SIG-M5 (cell line): ENCODE results near the gene KRTAP5-4.
"Not testable (repeated sequence)": the region's sequence is repeated elsewhere in the genome, so short reads cannot be mapped to it uniquely, and the experiment has no call there.

ENCODE experiments used
- DNase-seq: peaks from one replicate; lab custom pipeline; 2025; lab: John Stamatoyannopoulos, UW

The KRTAP5-4 gene

DNA sequence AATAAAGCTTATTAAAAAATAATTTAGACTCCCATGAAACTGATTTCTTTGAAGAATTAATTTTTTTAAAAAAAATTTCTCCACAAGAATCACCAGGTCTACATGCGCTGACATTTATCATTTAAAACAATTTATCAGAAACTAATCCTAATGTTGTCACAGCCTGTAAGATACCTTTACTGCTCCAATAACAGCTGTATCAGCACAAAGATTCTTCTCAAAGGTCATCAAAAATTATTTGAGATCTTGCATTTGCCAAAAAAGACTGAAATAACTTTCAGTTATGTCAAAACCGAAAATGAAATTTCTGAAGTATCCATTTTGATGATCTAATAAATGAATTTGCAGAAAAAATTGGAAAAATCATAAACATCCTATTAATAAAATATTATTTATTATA, 15.7 kb upstream of the KRTAP5-4 start:
- no peak for DNase-seq

GRCh38 chr11:1636291-1636950, 14.5 kb upstream of the KRTAP5-4 start:
- no peak for DNase-seq

- DNase-seq: no peak
Measured at GRCh38 chr11:1633864-1634263, 11.9 kb upstream of the KRTAP5-4 start.

DNA sequence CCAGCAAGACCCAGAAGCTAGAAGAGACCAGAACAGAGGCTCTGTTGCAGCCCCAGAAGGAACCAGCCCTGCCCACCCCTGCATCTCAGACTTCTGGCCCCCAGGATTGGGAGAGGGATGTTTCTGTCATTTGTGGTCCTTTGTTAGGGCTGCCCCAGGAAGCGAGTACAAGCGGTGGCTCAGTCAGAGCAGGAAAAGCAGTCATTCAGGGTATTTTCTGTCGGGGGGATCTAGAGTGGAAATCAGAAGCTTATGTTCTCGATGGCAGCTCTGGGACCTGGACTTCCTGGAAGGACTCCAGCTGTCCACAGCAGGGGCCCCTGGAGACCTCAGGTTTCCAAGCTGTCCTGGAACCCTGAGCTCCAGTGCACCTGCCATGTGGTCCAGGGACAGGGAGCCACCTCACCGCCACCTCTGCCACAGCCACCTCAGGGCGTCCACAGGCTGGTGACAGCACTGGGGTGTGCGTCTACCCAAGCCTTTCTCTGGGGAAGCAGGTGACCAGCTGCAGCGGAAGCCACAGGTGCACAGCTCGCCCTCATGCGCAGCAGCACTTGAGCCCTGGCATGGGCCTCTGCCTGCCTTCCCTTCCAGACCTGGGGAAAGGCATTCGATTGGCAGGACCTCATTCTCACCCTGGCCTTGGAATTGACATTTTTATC, 10.2 kb upstream of the KRTAP5-4 start:
- no peak for DNase-seq

GRCh38 chr11:1631066-1631568, 9.2 kb upstream of the KRTAP5-4 start:
- no peak for DNase-seq

DNA sequence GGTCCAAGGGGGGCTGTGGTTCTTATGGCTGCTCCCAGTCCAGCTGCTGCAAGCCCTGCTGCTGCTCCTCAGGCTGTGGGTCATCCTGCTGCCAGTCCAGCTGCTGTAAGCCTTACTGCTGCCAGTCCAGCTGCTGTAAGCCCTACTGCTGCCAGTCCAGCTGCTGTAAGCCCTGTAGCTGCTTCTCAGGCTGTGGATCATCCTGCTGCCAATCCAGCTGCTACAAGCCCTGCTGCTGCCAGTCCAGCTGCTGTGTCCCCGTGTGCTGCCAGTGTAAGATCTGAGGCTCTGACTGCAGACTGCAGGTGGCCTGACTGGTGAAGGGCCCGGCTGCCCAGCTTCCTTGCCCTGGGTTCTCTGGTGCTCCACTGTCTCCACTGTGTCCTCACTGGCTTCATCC, 8.3 kb upstream of the KRTAP5-4 start:
- DNase-seq: no peak

GRCh38 chr11:1629326-1630185, 7.6 kb upstream of the KRTAP5-4 start, which contains the start of gene KRTAP5-5:
Gene KRTAP5-5, plus strand, starts transcription at chr11:1629775. Its CDS starts 66 bp downstream, at chr11:1629841.
- DNase-seq: no peak

DNA sequence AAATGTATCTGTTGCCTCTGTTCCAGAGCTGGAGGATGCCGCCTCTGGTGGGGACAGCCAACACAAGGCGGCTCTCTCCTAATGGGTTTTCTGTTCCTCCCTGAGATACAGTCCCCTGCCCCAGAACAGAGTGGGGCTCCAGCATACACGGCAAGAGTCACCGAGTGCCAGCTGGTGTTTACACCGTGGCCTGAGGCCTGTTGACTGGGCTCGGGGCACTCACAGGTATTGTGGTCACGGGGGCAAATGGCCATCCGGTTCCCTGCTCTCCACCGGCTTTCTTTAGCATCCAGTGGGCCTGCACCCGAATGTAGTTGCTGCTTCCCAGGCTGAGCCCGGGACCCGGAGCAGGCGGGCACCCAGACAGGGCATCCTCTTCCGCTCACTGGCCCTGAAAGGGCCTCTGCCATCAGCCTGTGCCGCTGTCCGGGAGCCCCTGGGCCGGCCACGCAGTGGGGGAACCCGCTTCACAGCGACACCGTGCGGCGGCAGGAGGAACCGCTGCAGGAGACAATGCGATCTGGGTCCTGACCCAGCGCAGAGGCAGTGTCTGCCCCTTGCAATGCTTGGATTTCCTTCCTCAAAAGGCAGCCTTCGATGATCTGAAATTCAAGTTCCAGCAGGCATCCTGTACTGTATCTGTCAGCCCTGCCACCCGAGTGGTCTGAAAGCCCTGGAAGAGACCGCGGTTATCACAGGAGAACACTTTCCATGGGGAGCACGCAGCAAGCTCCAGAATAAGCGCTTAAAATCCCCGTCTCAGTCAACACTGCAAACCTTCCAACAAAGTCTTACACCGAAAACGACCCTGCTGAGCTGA, 6.8 kb upstream of the KRTAP5-4 start:
- no peak for DNase-seq

- DNase-seq: no peak
Measured at GRCh38 chr11:1625541-1625940, 3.6 kb upstream of the KRTAP5-4 start.

- DNase-seq: no peak
Measured at GRCh38 chr11:1624621-1625020, 2.7 kb upstream of the KRTAP5-4 start.

DNA sequence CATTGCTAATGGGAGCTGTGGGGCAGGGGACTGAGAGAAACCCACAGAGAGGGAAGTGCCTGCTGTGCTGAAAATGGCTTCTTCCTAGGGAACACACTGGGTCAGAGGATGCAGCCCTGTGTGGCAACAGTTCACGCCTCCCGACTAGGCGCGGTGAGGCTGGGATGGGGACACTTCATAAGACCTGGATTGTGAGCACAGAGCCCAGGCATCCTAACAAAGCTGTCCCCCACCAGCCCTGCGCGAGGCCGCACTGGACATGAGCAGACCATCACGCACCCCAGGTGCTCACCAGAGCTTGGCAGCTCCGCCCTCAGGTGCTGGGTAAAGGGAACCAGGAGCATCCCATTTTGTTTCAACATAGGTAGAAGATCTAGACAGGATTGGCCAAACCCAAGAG, 1.8 kb upstream of the KRTAP5-4 start:
- DNase-seq: no peak

GRCh38 chr11:1619449-1619848, 2.5 kb downstream of the KRTAP5-4 start:
- no peak for DNase-seq

DNA sequence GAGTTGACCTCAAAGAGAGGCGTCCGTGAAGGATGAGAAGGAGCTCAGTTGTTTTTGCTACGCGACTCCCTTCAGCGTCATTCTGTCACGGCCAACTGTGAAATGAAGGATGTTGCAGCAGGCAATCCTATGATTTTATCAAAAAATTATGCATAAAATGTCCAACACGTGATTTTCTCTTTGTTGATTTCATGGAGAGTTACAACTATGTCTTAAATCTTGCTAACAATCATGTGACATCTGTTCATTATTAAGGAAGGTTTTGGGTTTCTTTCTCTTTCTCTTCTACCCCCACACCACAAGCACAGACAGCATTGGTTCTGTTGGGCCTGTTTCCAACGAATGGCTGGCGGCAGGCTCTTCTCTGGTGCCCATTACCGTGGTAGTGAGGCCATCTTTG, 3.7 kb downstream of the KRTAP5-4 start:
- DNase-seq: no peak

- DNase-seq: no peak
Measured at GRCh38 chr11:1608363-1608762, 13.6 kb downstream of the KRTAP5-4 start, which contains the start of gene KRTAP5-3. Gene KRTAP5-3, minus strand, starts transcription at chr11:1608463. Its CDS starts 78 bp downstream, at chr11:1608385.

DNA sequence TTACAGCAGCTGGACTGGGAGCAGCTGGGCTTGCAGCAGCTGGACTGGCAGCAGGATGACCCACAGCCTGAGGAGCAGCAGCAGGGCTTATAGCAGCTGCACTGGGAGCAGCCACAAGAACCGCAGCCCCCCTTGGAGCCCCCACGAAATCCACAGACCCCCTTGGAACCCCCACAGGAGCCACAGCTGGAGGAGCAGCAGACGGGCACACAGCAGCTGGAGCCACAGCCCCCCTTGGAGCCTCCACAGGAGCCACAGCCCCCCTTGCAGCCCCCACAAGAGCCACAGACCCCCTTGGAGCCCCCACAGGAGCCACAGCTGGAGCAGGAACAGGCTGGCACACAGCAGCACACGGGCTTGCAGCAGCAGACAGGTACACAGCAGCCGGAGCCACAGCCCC, 14.0 kb downstream of the KRTAP5-4 start:
- not testable (repeated sequence) for DNase-seq

DNA sequence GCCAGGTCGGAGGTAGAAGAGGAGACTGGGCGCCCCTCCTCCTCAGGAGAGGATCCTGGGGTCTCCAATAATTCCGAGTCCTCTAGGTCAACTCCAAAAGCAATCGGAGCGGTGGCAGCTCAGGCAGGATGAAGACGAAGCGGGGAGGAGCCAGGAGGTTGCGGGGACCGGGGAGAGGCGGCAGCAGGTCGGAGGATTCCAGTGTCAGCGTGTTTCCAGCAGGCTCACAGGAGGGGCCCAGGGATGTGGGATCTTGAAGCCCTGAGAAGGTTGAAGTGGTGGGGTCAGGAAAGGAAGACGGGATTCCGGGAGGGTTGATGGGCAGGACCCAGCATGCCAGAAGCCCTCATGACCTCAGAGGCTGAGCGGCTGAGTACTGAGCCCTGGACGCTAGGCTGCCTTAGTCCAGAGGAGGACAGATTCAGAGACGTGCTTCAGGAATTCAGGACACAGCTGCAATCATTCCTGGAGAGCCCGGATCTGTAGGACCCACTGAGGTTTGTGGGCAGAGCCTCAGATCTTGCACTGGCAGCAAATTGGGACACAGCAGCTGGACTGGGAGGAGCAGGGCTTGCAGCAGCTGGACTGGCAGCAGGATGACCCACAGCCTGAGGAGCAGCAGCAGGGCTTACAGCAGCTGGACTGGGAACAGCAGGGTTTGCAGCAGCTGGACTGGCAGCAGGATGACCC, 14.6 kb downstream of the KRTAP5-4 start:
- not testable (repeated sequence) for DNase-seq

GRCh38 chr11:1605923-1606322, 16.0 kb downstream of the KRTAP5-4 start:
- not testable (repeated sequence) for DNase-seq

DNA sequence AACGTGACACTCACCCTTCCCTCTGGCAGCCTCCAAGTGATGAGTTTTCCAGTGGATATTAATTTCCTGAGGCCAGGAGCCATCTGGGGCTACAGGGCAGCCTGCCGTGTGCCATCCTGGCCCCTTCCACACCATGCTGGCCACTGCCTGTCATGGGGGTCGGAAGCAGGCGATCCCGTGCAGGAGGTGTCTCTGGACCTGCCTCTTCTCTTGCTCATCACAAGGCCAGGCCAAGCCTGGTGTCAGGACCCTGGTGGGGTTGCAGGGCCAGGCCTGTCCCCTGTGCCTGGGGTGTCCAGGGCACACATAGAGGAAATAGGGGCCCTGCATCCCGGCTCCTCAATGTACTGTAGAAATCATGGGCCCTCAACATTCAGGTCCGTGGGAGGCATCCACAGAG, 17.2 kb downstream of the KRTAP5-4 start:
- no peak for DNase-seq

- no peak for DNase-seq
Measured at GRCh38 chr11:1604181-1604580, 17.8 kb downstream of the KRTAP5-4 start.

- DNase-seq: no peak
Measured at GRCh38 chr11:1603629-1604028, 18.3 kb downstream of the KRTAP5-4 start.

DNA sequence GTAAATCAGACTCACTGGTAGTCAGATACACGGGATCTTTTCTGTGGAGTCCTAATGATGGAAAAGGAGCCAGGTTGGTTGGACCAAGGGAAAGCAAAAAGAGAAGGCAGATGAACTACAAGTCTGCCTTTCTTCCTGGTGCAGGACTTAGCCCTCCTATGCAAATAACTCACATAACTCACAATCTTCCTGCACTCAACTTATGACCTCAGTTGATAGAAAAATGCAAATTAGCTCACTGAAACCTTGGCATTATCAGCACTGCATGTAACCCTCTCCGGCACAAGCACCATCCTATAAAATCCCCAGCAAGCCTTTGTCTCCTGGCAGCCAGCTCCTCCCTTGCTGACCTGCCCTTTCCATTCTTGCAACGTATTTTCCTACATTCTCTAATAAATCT, 20.3 kb downstream of the KRTAP5-4 start:
- DNase-seq: not testable (repeated sequence)
